Right cardiac atrium (tissue), 5 donors: ENCODE measurements around the gene NEU1. TPM values are rescaled to one million over a fixed set of nuclear protein-coding genes. Genes with fewer than 3 reads are reported as not detected.
A peak's percentile ranks its signal among the peaks of the same experiment; 100 is the strongest.
"Not testable (repeated sequence)": the region's sequence is repeated elsewhere in the genome, so short reads cannot be mapped to it uniquely, and the experiment has no call there.

Experiments used
- ATAC-seq, 2 donors: fragments of 200-7000 bp; cut with Tn5 transposase; one replicate each; pipeline versions ENCODE4 v1.8.0 to v1.9.1; 2020; ENCODE audit warnings: moderate library complexity in 2 of 2, mild to moderate bottlenecking in 1 of 2
- DNase-seq, 3 donors: peaks; one replicate each; pipeline ENCODE4 v3.0.0-alpha.2; 2020
- H3K27ac ChIP-seq: one replicate; pipeline ENCODE4 v1.5.1; 2013; ENCODE audit warnings: mild to moderate bottlenecking, low read length, control low read depth, moderate library complexity
- H3K27me3 ChIP-seq: one replicate; pipeline ENCODE4 v1.6.1; 2013; ENCODE audit not compliant: control insufficient read depth, insufficient read depth
- H3K4me1 ChIP-seq: one replicate; pipeline ENCODE4 v1.6.1; 2013; ENCODE audit warnings: low read length; ENCODE audit not compliant: control insufficient read depth, insufficient read depth
- H3K4me3 ChIP-seq: one replicate; pipeline ENCODE4 v1.5.1; 2013; ENCODE audit warnings: low read length, control low read depth
- H3K9me3 ChIP-seq: one replicate; pipeline ENCODE4 v1.6.1; 2013; ENCODE audit warnings: low read length; ENCODE audit not compliant: control insufficient read depth
- WGBS: extraction: QIAGEN DNeasy Blood & Tissue Kit; methylation state at CpG from one replicate; pipeline ENCODE4 v1.1.7; 2013; 5-methylcytosine and 5-hydroxymethylcytosine counted together
- intact Hi-C, 4 donors: fragments of 100-400 bp; cut with DNase I; formaldehyde crosslinking; loops; one replicate each; pipeline versions ENCODE4 v1.11.0 to v1.14.0; 2022 to 2023
- long read RNA-seq, 4 donors: library from polyadenylated mRNA; unstranded; transcript quantifications; one replicate each; pipeline ENCODE4 v2.0.0, GENCODE V29; 2020 to 2021
- polyA plus RNA-seq: library from polyadenylated mRNA; stranded (reverse); fragments of 200-250 nt; gene quantifications from one replicate; pipeline ENCODE4 v1.2.3, GENCODE V29; 2013
- total RNA-seq, 4 donors: library from RNA; stranded (reverse); fragmentation: NEBNext Ultra II Directional; extraction: Animal tissue kit (Norgen Biotek cat#: 25700); gene quantifications; one replicate each; pipeline ENCODE4 v1.2.1, GENCODE V29; 2021
- donor health status: healthy with polysubstance abuse.
- donor health status: DM: no; HTN: yes; CAD: no.
- donor health status: DM: no; HTN: no; CAD: no.
- donor health status: DM: no; HTN: yes; CAD: no; lungs with severe emphysema.
- donor health status: DM: yes; HTN: yes; CAD: no.

NEU1 gene
- total RNA-seq (10 to 100 TPM; 18.5 to 28.2 (median 22.7) TPM), polyA plus RNA-seq (26.0 TPM)
- long read RNA-seq, donor 1, transcript NEU1-206 (6 exons, 2,045 nt): major isoform, 65 of 71 reads
- long read RNA-seq, donor 1, partial matches to known transcripts: 6 of 71 reads
- long read RNA-seq, donor 1, other reads (novel, unspliced or antisense): 0 of 71 reads
- long read RNA-seq, donor 2, transcript NEU1-206 (6 exons, 2,045 nt): major isoform, 25 of 27 reads
- long read RNA-seq, donor 2, partial matches to known transcripts: 1 of 27 reads
- long read RNA-seq, donor 2, other reads (novel, unspliced or antisense): 1 of 27 reads
- long read RNA-seq, donor 3, transcript NEU1-206 (6 exons, 2,045 nt): major isoform, 157 of 168 reads
- long read RNA-seq, donor 3, partial matches to known transcripts: 7 of 168 reads
- long read RNA-seq, donor 3, other reads (novel, unspliced or antisense): 3 of 168 reads
- long read RNA-seq, donor 4, transcript NEU1-206 (6 exons, 2,045 nt): major isoform, 23 of 26 reads
- long read RNA-seq, donor 4, partial matches to known transcripts: 1 of 26 reads
- long read RNA-seq, donor 4, other reads (novel, unspliced or antisense): 2 of 26 reads

DNA sequence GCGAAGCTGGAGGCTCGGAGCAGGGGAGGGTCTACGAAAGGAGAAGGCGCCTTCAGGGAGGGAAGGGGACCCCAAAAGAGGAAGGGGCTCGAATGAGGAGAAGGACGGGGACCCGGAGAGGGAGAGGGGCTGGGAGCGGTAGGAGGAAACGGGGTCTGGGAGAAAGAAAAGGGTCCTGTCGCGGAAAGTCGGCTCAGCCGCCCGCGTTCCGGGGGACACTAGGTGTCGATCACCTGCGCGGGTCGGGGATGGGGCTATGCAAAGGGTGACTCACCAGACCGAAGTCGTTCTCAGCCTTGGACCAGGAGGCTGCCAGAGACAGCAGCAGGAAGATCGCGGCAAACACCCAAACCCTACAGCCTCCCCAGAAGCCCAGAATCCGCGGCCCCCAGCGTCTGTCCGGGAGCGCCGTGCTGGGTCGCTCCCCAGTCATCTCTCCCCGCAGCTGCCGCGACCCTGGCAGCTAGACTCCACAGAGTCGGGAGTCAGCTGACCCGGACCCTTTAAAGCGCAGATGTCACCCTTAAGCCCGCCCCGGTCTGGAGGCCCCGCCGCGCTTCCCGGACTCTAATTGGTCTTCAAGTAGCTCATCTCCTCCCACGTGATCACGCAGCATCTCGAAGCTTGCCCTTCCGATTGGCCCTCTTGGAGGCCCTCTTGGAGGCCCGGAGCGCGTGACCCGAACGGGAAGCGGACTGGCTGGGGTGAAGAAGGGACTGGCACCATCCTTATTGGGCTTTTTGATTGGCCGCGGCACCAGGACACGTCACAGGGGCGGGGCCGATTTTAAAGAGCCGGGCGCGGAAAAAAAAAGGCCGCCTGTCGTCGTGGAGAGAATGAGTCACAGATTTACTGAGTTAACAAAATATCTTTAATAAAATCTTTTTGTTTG is at the start of gene NEU1:
TSS of gene NEU1 (minus strand) at position 478 of the 892 bp plus-strand sequence. CDS start at position 433, 45 bp downstream.
- peak; percentile 98 for ATAC-seq

DNA sequence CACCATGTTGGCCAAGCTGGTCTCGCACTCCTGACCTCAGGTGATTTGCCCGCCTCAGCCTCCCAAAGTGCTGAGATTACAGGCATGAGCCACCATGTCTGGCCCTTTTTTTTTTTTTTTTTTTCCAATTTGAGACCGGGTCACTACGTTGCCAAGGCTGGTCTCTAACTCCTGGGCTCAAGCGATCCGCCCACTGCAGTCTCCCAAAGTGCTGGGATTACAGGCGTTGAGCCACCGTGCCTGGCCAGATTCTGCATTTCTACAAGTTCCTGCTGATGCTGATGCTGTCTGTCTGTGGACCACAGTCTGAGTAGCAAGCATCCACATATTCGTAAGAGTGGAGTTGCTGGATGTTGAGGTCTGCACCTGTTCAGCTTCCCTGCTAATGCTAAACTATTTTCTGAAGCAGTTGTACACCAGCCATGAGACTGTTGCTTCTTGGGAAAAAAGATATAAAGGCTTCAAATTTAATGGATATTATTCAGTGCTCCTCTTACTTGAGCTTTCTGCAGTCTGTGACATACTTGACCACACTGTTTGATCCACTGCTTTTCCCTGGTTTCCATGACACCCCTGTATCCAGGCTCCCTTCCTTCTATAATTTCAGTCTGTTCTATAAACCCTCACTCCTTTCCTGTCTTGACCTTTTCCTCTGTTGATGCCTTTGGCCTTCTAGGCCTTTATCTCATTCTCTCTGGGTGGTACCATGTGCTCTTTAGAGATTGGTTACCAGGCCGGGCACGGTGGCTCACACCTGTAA is 49.4 kb upstream of the NEU1 start:
- DNase-seq: no peak
- Histone ChIP-seq H3K4me1 (no peaks in the 10 kb centered on the region), H3K4me3 (no peak overlapping the region), H3K9me3 (no peaks in the 10 kb centered on the region), H3K27ac (no peak overlapping the region), H3K27me3 (no peaks in the 10 kb centered on the region)
- intact Hi-C loops: no loop called here
- no peak for ATAC-seq
- WGBS: 69% methylated on average over 11 of the region's 11 CpGs

More for the DNA sequence above, at the start of gene NEU1:
- no peaks in the 10 kb centered on the region for H3K27me3 ChIP-seq
- peak within 1 kb of the TSS; percentile 85 for H3K4me3 ChIP-seq
- under 1% methylated on average over 64 of the region's 64 CpGs for WGBS
- intact Hi-C loops: loop anchor here in 1 of 4 donors (10.0 kb wide), 1 partner anchor 178 kb away; the partner anchor contains the start of gene LY6G5C
- H3K9me3 ChIP-seq: no peaks in the 10 kb centered on the region
- peaks cover 2% of the 10 kb centered on the region for H3K4me1 ChIP-seq
- peak; percentile 100 for DNase-seq
- peak within 1 kb of the TSS; percentile 86 for H3K27ac ChIP-seq

- not testable (repeated sequence) for H3K4me3 ChIP-seq, H3K4me1 ChIP-seq, ATAC-seq, H3K27me3 ChIP-seq, H3K27ac ChIP-seq, H3K9me3 ChIP-seq, DNase-seq
- 70% methylated on average over 7 of the region's 7 CpGs for WGBS
- intact Hi-C loops: loop anchor here in 2 of 4 donors (10.0 kb wide), 1 partner anchor 46 kb away; the partner anchor contains the start of genes NELFE (in 2 of the 2) and SKIC2 (in 2 of the 2)
These were observed 46.7 kb upstream of the NEU1 start for GRCh38 chr6:31909298-31909697.

DNA sequence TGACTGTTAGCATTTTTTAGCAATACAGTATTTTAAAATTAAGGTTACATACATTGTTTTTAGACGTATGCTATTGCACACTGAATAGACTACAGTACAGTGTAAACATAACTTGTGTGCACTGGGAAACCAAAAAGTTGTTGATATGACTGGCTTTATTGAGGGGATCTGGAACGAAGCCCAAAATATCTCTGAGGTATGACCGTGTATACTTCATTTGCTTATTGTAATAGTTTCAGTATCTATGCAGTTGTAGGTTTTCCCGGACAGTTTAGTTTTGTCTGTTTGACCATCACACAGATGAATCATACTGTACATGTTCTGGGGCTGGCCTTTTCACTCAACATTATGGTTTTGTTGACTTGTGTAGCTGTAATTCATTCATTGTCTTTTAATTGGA is 46.2 kb upstream of the NEU1 start:
- no peak for DNase-seq
- ATAC-seq: no peak
- Histone ChIP-seq H3K9me3 (no peaks in the 10 kb centered on the region), H3K27me3 (no peaks in the 10 kb centered on the region), H3K4me3 (no peak overlapping the region), H3K4me1 (no peaks in the 10 kb centered on the region), H3K27ac (no peak overlapping the region)
- WGBS: 61% methylated on average over 4 of the region's 4 CpGs
- intact Hi-C loops: loop anchor here in 2 of 4 donors (10.0 kb wide), 1 partner anchor 46 kb away; the partner anchor contains the start of genes NELFE (in 2 of the 2) and SKIC2 (in 2 of the 2)

DNA sequence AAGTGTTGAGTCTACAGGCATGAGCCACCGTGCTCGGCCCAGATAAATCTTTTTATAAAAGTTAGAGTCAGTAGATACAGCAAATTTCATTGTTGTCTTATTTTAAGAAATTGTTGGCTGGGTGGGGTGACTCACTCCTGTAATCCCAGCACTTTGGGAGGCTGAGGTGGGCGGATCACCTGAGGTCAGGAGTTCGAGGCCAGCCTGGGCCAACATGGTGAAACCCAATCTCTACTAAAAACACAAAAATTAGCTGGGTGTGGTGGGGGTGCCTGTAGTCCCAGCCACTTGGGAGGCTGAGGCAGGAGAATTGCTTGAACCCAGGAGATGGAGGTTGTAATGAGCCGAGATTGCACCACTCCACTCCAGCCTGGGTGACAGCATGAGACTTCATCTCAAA is 45.6 kb upstream of the NEU1 start:
- not testable (repeated sequence) for DNase-seq, H3K27ac ChIP-seq, H3K4me3 ChIP-seq, H3K27me3 ChIP-seq, ATAC-seq, H3K4me1 ChIP-seq, H3K9me3 ChIP-seq
- 89% methylated on average over 5 of the region's 5 CpGs for WGBS
- intact Hi-C loops: loop anchor here in 2 of 4 donors (10.0 kb wide), 1 partner anchor 47 kb away; the partner anchor contains the start of genes NELFE (in 2 of the 2) and SKIC2 (in 2 of the 2)

- DNase-seq: no peak
- intact Hi-C loops: loop anchor here in 2 of 4 donors (10.0 kb wide), 1 partner anchor 48 kb away; the partner anchor contains the start of genes NELFE (in 2 of the 2) and SKIC2 (in 2 of the 2)
- Histone ChIP-seq H3K27me3 (no peaks in the 10 kb centered on the region), H3K27ac (no peak overlapping the region), H3K4me1 (no peaks in the 10 kb centered on the region), H3K4me3 (no peak overlapping the region), H3K9me3 (no peaks in the 10 kb centered on the region)
- 46% methylated on average over 7 of the region's 7 CpGs for WGBS
- peak in 1 of 2 donors; percentile 42 for ATAC-seq
These were observed 44.7 kb upstream of the NEU1 start for GRCh38 chr6:31907158-31907813.

GRCh38 chr6:31906727-31907126 is 44.1 kb upstream of the NEU1 start:
- intact Hi-C loops: loop anchor here in 2 of 4 donors (10.0 kb wide), 1 partner anchor 48 kb away; the partner anchor contains the start of genes NELFE (in 2 of the 2) and SKIC2 (in 2 of the 2)
- not testable (repeated sequence) for H3K4me3 ChIP-seq, ATAC-seq, H3K27ac ChIP-seq, H3K4me1 ChIP-seq, H3K9me3 ChIP-seq, H3K27me3 ChIP-seq, DNase-seq
- WGBS: 77% methylated on average over 8 of the region's 8 CpGs

DNA sequence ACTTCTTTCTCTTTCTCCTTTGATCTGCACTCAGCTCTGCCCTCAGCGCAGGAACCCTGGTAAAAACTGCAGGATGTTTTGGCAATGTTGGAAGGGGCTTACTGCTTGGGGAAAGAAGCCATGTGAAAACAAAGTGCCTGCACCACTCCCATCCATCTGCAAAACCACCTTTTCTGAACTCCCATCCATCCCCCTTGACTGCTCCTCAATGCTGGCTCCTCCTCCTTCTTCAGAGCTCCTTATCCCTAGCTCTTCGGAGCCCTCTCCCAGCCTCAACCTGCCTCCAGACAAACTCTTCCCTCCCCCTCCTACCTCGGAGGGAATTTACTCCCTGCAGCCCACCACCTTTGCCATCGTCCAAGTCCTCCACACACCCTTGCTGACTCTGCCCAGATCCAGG is 43.5 kb upstream of the NEU1 start:
- Histone ChIP-seq H3K4me3 (no peak overlapping the region), H3K27ac (no peak overlapping the region), H3K9me3 (no peaks in the 10 kb centered on the region), H3K27me3 (no peaks in the 10 kb centered on the region), H3K4me1 (no peaks in the 10 kb centered on the region)
- no peak for DNase-seq
- intact Hi-C loops: loop anchor here in 2 of 4 donors (10.0 kb wide), 1 partner anchor 49 kb away; the partner anchor contains the start of genes NELFE (in 2 of the 2) and SKIC2 (in 2 of the 2)
- WGBS: 21% methylated on average over 4 of the region's 4 CpGs
- no peak for ATAC-seq

DNA sequence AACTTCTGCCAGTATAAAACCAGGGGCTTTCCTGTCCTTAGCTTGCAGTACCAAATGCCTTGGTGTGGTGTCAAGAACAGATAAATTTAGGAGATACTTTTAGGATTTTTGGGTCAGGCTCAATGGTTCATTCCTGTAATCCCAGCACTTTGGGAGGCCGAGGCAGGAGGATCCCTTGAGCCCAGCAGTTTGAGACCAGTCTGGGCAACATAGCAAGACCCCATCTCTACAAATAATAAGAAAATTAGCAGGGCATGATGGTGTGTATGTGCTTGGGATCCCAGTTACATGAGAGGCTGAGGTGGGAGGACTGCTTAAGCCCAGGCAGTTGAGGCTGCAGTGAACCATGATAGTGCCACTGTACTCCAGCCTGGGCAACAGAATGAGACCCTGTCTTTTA is 42.4 kb upstream of the NEU1 start:
- no peak for ATAC-seq
- intact Hi-C loops: loop anchor here in 2 of 4 donors (10.0 kb wide), 1 partner anchor 50 kb away; the partner anchor contains the start of genes NELFE (in 2 of the 2) and SKIC2 (in 2 of the 2)
- H3K4me3 ChIP-seq: no peak overlapping the region
- WGBS: 87% methylated on average over 1 of the region's 1 CpG
- H3K27me3 ChIP-seq: no peaks in the 10 kb centered on the region
- no peaks in the 10 kb centered on the region for H3K9me3 ChIP-seq
- H3K4me1 ChIP-seq: peaks cover 3% of the 10 kb centered on the region
- no peak overlapping the region for H3K27ac ChIP-seq
- no peak for DNase-seq
